Measurements from ENCODE around the gene C1orf21.

The C1orf21 gene

GRCh38 chr1:184595596-184595995 is 208.8 kb downstream of the C1orf21 start:
- no peaks in the 10 kb centered on the region for H3K27me3 ChIP-seq (ENCODE audit: control insufficient read depth, insufficient read depth, low read length)
- H3K4me3 ChIP-seq (ENCODE audit: low read depth, low read length), result no peak overlapping the region
- no peak overlapping the region for H3K4me2 ChIP-seq (ENCODE audit: low read length)
- no peaks in the 10 kb centered on the region for H3K9me3 ChIP-seq (ENCODE audit: control insufficient read depth, low read length)
- H3K4me1 ChIP-seq, result no peaks in the 10 kb centered on the region
- H2AFZ ChIP-seq, result no peak overlapping the region
- no peaks in the 10 kb centered on the region for H3K36me3 ChIP-seq (ENCODE audit: control insufficient read depth, insufficient read depth, low read length)
- TF ChIP-seq CTCF (IDR thresholded peaks at IDR 0.05), result no peak
- H3K27ac ChIP-seq, result no peak overlapping the region
- H3K79me2 ChIP-seq, result no peaks in the 10 kb centered on the region
- H3K9ac ChIP-seq, result no peak overlapping the region

- no peaks in the 10 kb centered on the region for H3K9me3 ChIP-seq (ENCODE audit: control insufficient read depth, low read length)
Measured at GRCh38 chr1:184596950-184597645, 210.3 kb downstream of the C1orf21 start.

GRCh38 chr1:184597650-184598357 is 211.0 kb downstream of the C1orf21 start:
- Histone ChIP-seq H3K4me1 (no peaks in the 10 kb centered on the region), H3K4me2 (ENCODE audit: low read length) (no peak overlapping the region), H3K9ac (no peak overlapping the region), H3K27me3 (ENCODE audit: control insufficient read depth, insufficient read depth, low read length) (no peaks in the 10 kb centered on the region), H3K79me2 (no peaks in the 10 kb centered on the region), H3K36me3 (ENCODE audit: control insufficient read depth, insufficient read depth, low read length) (no peaks in the 10 kb centered on the region), H3K27ac (no peak overlapping the region), H3K9me3 (ENCODE audit: control insufficient read depth, low read length) (no peaks in the 10 kb centered on the region), H2AFZ (no peak overlapping the region), H3K4me3 (ENCODE audit: low read depth, low read length) (no peak overlapping the region)
- no peak for TF ChIP-seq CTCF (IDR thresholded peaks at IDR 0.05)

More at GRCh38 chr1:184596950-184597645, 210.3 kb downstream of the C1orf21 start:
- H3K27ac ChIP-seq, result no peak overlapping the region
- no peak for TF ChIP-seq CTCF (IDR thresholded peaks at IDR 0.05)
- no peaks in the 10 kb centered on the region for H3K4me1 ChIP-seq
- no peaks in the 10 kb centered on the region for H3K27me3 ChIP-seq (ENCODE audit: control insufficient read depth, insufficient read depth, low read length)
- no peak overlapping the region for H2AFZ ChIP-seq
- no peak overlapping the region for H3K9ac ChIP-seq
- no peaks in the 10 kb centered on the region for H3K79me2 ChIP-seq
- H3K36me3 ChIP-seq (ENCODE audit: control insufficient read depth, insufficient read depth, low read length), result no peaks in the 10 kb centered on the region
- no peak overlapping the region for H3K4me3 ChIP-seq (ENCODE audit: low read depth, low read length)
- no peak overlapping the region for H3K4me2 ChIP-seq (ENCODE audit: low read length)

- Histone ChIP-seq H3K4me2 (ENCODE audit: low read length) (no peak overlapping the region), H3K9me3 (ENCODE audit: control insufficient read depth, low read length) (no peaks in the 10 kb centered on the region), H3K36me3 (ENCODE audit: control insufficient read depth, insufficient read depth, low read length) (no peaks in the 10 kb centered on the region), H3K79me2 (no peaks in the 10 kb centered on the region), H3K9ac (no peak overlapping the region), H3K27ac (no peak overlapping the region), H2AFZ (no peak overlapping the region), H3K27me3 (ENCODE audit: control insufficient read depth, insufficient read depth, low read length) (no peaks in the 10 kb centered on the region), H3K4me1 (no peaks in the 10 kb centered on the region), H3K4me3 (ENCODE audit: low read depth, low read length) (no peak overlapping the region)
- no peak for TF ChIP-seq CTCF (IDR thresholded peaks at IDR 0.05)
Measured at GRCh38 chr1:184598403-184599193, 211.8 kb downstream of the C1orf21 start.

All from parathyroid adenoma (tissue), 2 donors.